CD4-positive, alpha-beta T cell (primary cell): ENCODE data around the gene CCR3. TPM values are rescaled to one million over a fixed set of nuclear protein-coding genes. Genes with fewer than 3 reads are reported as not detected.

Experiments used
- ATAC-seq: fragments of 200-7000 bp; cut with Tn5 transposase; one replicate; pipeline ENCODE4 v1.10.0; 2022; ENCODE audit warnings: mild to moderate bottlenecking; ENCODE audit not compliant: poor library complexity
- CTCF ChIA-PET: fragments of 350-600 bp; sonication (Branson Sonifier 250); formaldehyde crosslinking; loops from one replicate; lab custom pipeline; 2021; ENCODE audit warnings: antibody characterized with exemption, inconsistent platforms; lab: Charles Lee
- POLR2A ChIA-PET: fragments of 350-600 bp; sonication (Branson Sonifier 250); formaldehyde crosslinking; loops from one replicate; lab custom pipeline; 2021; ENCODE audit warnings: antibody characterized with exemption, inconsistent platforms; lab: Charles Lee
- DNase-seq, 14 experiments: peaks; one replicate each; pipeline ENCODE4 v3.0.0-alpha.2; 2013 to 2020; ENCODE audit warnings: mixed read lengths in 2 of 14
- H3K27ac ChIP-seq, 2 donors: one replicate each; pipeline versions ENCODE4 v1.5.1 to v1.7.0; 2013; ENCODE audit warnings: low read length in 2 of 2, low read depth in 1 of 2, mild to moderate bottlenecking in 1 of 2
- H3K27me3 ChIP-seq, 2 experiments: 1 replicate in 1 of 2; 2 replicates in 1 of 2; pipeline versions ENCODE4 v1.6.1 to v1.7.0; 2013; ENCODE audit warnings: low read length in 2 of 2, control low read depth in 1 of 2, mild to moderate bottlenecking in 1 of 2, moderate library complexity in 1 of 2; ENCODE audit not compliant: insufficient read depth in 2 of 2, control insufficient read depth in 1 of 2
- H3K36me3 ChIP-seq: one replicate; pipeline ENCODE4 v1.6.1; 2013; ENCODE audit warnings: low read length, control low read depth; ENCODE audit not compliant: insufficient read depth
- H3K4me1 ChIP-seq: one replicate; pipeline ENCODE4 v1.6.1; 2013; ENCODE audit warnings: low read length, control low read depth; ENCODE audit not compliant: insufficient read depth
- H3K4me3 ChIP-seq: one replicate; pipeline ENCODE4 v1.5.1; 2013; ENCODE audit warnings: mild to moderate bottlenecking, low read length, moderate library complexity
- H3K9me3 ChIP-seq, 2 experiments: 1 replicate in 1 of 2; 2 replicates in 1 of 2; pipeline versions ENCODE4 v1.6.1 to v1.7.0; 2013; ENCODE audit warnings: low read length in 2 of 2, mild to moderate bottlenecking in 2 of 2, control low read depth in 1 of 2, moderate library complexity in 1 of 2; ENCODE audit not compliant: control insufficient read depth in 1 of 2, insufficient read depth in 1 of 2
- H3K27ac Mint-ChIP-seq: one replicate; pipeline ENCODE4 v1.8.0; 2020; ENCODE audit warnings: mixed read lengths
- H3K27me3 Mint-ChIP-seq: one replicate; pipeline ENCODE4 v1.8.0; 2021; ENCODE audit warnings: mixed read lengths
- H3K36me3 Mint-ChIP-seq: one replicate; pipeline ENCODE4 v1.8.0; 2021; ENCODE audit warnings: low read depth, mixed read lengths
- H3K4me1 Mint-ChIP-seq: one replicate; pipeline ENCODE4 v1.8.0; 2021; ENCODE audit warnings: low read depth, mixed read lengths
- H3K4me3 Mint-ChIP-seq: one replicate; pipeline ENCODE4 v1.8.0; 2020; ENCODE audit warnings: mild to moderate bottlenecking, mixed read lengths
- H3K9me3 Mint-ChIP-seq: one replicate; pipeline ENCODE4 v1.8.0; 2020; ENCODE audit warnings: mixed read lengths
- CTCF ChIP-seq: fragments of 200-600 bp; IDR thresholded peaks from one replicate; pipeline ENCODE4 v1.8.0; 2022; ENCODE audit warnings: antibody characterized with exemption, mild to moderate bottlenecking
- intact Hi-C, 2 experiments: fragments of 100-400 bp; cut with DNase I in 1 of 2; cut with micrococcal nuclease in 1 of 2; formaldehyde crosslinking; loops; one replicate each; pipeline versions ENCODE4 v1.15.1 to v1.9.0; 2023 to 2025; cut with DNase I, micrococcal nuclease
- total RNA-seq, 174 experiments: library from RNA in 2 of 174; stranded (reverse) in 2 of 174; gene quantifications; one replicate each; pipeline ENCODE4 v1.2.3 and lab custom pipeline; 2021 to 2026

The CCR3 gene
- total RNA-seq, 2 experiments from 2014 or later, result not detected

GRCh38 chr3:46252980-46253379, 10.7 kb downstream of the CCR3 start:
- ATAC-seq (no peak), DNase-seq (no peak)
- H3K27me3 Mint-ChIP-seq, result peaks cover 5% of the 10 kb centered on the region
- Histone ChIP-seq H3K27ac (no peak overlapping the region), H3K27me3 (no peaks in the 10 kb centered on the region), H3K4me1 (no peaks in the 10 kb centered on the region), H3K36me3 (no peaks in the 10 kb centered on the region), H3K9me3 (no peaks in the 10 kb centered on the region), H3K4me3 (no peak overlapping the region)
- intact Hi-C loops, result no loop called here
- no peak for TF ChIP-seq CTCF
- no peak overlapping the region for H3K4me3 Mint-ChIP-seq
- peaks cover 2% of the 10 kb centered on the region for H3K9me3 Mint-ChIP-seq
- ChIA-PET CTCF (no interaction called here), POLR2A (no interaction called here)
- no peaks in the 10 kb centered on the region for H3K36me3 Mint-ChIP-seq
- no peaks in the 10 kb centered on the region for H3K4me1 Mint-ChIP-seq
- no peak overlapping the region for H3K27ac Mint-ChIP-seq

DNA sequence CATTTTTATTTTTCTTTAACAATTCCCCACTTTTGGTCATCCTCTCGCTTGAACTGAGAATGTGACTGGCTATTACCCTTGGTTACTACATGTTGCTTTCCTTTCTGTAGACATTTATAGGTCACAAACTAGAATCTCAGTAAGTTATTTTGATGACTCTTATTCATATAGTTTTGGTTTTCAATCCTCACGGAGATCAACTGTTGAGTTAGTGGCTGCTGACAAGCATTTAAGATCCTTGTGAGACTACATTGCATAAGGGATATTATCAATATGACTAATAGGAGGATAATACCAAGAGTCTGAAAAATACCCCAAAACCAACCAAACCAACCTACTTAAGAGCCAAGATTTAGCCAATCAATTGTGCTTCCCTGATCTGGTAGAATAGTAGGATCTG, 16.3 kb downstream of the CCR3 start:
- no peaks in the 10 kb centered on the region for H3K36me3 Mint-ChIP-seq
- no peak for TF ChIP-seq CTCF
- ChIA-PET POLR2A (no interaction called here), CTCF (no interaction called here)
- H3K9me3 ChIP-seq, result no peaks in the 10 kb centered on the region
- DNase-seq (no peak), ATAC-seq (no peak)
- H3K27ac ChIP-seq, result no peak overlapping the region
- H3K27ac Mint-ChIP-seq, result no peak overlapping the region
- H3K4me1 ChIP-seq, result peaks cover 8% of the 10 kb centered on the region
- H3K27me3 ChIP-seq, result no peaks in the 10 kb centered on the region
- no peaks in the 10 kb centered on the region for H3K36me3 ChIP-seq
- no peak overlapping the region for H3K4me3 Mint-ChIP-seq
- intact Hi-C loops, result no loop called here
- H3K27me3 Mint-ChIP-seq, result no peaks in the 10 kb centered on the region
- peaks cover 7% of the 10 kb centered on the region for H3K9me3 Mint-ChIP-seq
- H3K4me1 Mint-ChIP-seq, result peaks cover 8% of the 10 kb centered on the region
- H3K4me3 ChIP-seq, result no peak overlapping the region

DNA sequence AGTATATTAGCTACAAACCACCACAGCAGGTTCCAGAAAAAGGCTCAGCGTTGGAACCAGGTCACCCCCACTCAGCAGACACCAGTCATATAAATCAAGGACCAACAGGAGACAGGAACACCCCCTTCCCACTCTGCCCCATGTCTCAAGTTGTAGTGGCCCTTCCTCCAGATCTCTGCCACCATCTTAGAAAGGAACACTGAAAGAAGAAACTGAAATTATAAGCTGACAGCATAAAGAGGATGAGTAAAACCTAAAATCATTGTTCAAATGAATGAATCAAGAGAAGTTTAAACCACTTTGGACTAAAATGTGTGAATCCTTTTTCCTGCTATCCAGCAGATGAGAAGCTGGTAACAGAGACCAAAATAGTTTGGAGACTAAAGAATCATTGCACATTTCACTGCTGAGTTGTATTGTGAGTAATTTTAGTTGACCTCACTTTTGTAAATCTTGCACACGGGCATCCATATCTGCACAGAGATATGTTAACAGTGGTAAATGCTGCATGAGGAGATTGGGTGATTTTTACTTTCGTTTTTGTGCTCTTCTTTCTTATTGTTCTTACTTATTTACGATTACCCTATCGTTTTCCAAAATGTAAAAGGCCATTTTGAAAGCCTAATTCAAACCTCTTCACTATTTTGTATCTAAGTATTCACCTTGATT, 19.8 kb downstream of the CCR3 start:
- DNase-seq (peak in 1 of 14 experiments; percentile 45), ATAC-seq (no peak)
- H3K4me3 ChIP-seq, result no peak overlapping the region
- no peak overlapping the region for H3K27ac ChIP-seq
- Mint-ChIP-seq H3K4me3 (peak overlapping the region; percentile 6), H3K27ac (no peak overlapping the region), H3K4me1 (peaks cover 8% of the 10 kb centered on the region), H3K9me3 (peaks cover 4% of the 10 kb centered on the region), H3K27me3 (no peaks in the 10 kb centered on the region), H3K36me3 (no peaks in the 10 kb centered on the region)
- peaks cover 10% of the 10 kb centered on the region for H3K4me1 ChIP-seq
- H3K27me3 ChIP-seq, result no peaks in the 10 kb centered on the region
- intact Hi-C loops, result no loop called here
- POLR2A ChIA-PET, result no interaction called here
- no peak for TF ChIP-seq CTCF
- no peaks in the 10 kb centered on the region for H3K36me3 ChIP-seq
- CTCF ChIA-PET, result no interaction called here
- H3K9me3 ChIP-seq, result no peaks in the 10 kb centered on the region
